Subcutaneous adipose tissue (tissue), 4 donors: ENCODE results near the gene TOP1. TPM values are rescaled to one million over a fixed set of nuclear protein-coding genes. Genes with fewer than 3 reads are reported as not detected.

Experiments used
- total RNA-seq, 4 donors: library from RNA; depleted of rRNA; stranded (reverse); fragments of >200 nt; gene quantifications; one replicate each; pipeline ENCODE4 v1.1.0, GENCODE V29; 2016
- TF ChIP-seq, protein P1 (sequence below): fragments of 450-650 bp; IDR thresholded peaks from one replicate; pipeline ENCODE4 v1.5.1; 2016; ENCODE audit warnings: low read depth, mild to moderate bottlenecking, control low read depth, antibody characterized with exemption, moderate library complexity

Gene TOP1
- total RNA-seq, 4 donors from 2014 or later, result 24.6 to 59.2 (median 31.7) TPM

DNA sequence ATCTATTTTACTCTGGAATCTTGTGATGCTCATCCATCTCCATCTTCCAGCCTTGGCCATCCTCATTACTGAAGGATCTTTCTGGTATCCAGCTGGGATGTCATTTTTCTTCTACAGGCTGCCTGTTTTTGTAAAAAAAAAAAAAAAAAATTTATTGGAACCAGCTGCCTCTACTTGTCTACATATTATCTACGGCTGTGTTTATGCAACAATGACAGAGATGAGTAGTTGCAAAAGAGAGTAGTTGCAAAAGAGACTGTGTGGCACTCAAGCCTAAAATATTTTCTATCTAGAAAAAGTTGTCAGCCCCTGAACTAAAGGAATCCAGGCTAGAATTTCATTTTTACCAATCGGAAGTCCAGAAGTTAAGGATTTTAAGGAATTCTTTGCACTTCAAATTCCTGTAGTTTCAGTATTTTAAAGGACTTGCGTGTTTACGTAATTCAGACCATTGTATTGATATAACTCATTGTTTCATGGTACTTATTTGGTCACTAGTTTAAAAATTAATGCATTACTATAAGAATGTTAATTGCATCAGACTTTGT lies 70.2 kb downstream of the TOP1 start:
- TF ChIP-seq, protein P1, sequence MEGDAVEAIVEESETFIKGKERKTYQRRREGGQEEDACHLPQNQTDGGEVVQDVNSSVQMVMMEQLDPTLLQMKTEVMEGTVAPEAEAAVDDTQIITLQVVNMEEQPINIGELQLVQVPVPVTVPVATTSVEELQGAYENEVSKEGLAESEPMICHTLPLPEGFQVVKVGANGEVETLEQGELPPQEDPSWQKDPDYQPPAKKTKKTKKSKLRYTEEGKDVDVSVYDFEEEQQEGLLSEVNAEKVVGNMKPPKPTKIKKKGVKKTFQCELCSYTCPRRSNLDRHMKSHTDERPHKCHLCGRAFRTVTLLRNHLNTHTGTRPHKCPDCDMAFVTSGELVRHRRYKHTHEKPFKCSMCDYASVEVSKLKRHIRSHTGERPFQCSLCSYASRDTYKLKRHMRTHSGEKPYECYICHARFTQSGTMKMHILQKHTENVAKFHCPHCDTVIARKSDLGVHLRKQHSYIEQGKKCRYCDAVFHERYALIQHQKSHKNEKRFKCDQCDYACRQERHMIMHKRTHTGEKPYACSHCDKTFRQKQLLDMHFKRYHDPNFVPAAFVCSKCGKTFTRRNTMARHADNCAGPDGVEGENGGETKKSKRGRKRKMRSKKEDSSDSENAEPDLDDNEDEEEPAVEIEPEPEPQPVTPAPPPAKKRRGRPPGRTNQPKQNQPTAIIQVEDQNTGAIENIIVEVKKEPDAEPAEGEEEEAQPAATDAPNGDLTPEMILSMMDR, result no peak

DNA sequence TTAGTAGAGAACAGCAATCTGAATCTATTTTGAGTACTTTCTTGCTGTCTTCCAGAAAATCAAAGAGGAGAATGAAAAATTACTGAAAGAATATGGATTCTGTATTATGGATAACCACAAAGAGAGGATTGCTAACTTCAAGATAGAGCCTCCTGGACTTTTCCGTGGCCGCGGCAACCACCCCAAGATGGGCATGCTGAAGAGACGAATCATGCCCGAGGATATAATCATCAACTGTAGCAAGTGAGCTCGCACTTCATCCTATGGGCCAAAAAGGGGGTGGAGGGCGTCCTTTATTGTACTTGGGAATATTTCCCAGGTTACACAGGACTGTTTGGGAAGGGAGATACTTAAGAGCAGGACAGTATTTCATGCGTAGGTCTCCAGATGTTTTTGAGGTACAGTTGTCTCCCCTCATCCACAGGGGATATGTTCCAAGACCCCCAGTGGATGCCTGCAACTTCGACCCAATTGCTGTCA lies 71.4 kb downstream of the TOP1 start:
- TF ChIP-seq, protein P1, result no peak

DNA sequence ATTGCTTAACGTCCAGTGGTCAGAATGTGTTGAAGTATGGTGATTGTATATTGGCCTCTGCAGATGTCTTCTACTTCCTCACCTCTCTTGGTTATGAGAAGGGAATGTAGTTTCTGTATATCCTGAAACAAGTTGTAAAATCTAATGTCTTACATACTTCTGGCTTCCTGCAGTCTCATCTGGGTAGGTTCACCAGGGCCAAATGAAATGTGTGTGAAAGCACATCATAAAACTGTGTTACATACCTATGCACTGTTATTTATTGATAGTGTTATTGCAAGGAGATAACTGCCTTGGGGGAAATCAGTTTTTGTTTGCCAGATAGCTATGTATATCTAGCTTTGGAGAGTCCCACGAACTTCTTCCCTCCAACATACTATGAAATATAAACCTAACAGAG lies 73.0 kb downstream of the TOP1 start:
- TF ChIP-seq, protein P1, result no peak

DNA sequence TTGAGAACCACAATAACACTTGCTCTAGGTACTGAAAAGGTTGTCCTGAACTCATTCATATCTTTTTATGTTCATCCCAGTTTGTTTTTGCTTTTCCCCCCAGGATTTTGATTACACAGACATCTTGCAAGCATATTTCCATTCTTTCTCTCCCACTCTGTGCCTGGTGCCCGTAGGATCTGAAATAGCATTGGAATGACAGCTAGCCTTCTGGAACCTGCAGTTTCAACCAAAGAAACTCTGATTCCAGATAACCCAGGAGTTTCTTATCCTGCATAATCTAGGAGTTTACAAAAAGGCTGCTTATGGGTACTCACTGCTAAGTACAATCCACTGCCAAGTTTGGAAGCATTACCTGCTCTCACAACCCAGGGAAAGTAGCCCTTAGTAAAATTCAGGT lies 79.9 kb downstream of the TOP1 start:
- TF ChIP-seq, protein P1, result no peak

DNA sequence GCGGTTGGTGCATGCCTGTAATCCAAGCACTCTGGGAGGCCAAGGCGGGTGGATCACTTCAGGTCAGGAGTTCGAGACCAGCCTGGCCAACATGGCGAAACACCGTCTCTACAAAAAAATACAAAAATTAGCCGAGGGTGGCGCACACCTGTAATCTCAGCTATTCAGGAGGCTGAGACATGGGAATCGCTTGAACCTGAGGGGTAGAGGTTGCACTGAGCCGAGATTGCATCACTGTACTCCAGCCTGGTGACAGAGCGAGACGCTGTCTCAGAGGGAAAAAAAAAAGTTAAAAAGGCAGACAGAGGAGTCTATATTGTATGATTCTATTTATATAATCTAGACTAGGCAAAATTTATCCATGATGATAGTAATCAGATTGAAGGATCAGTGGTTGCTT lies 81.4 kb downstream of the TOP1 start:
- TF ChIP-seq, protein P1, result no peak

DNA sequence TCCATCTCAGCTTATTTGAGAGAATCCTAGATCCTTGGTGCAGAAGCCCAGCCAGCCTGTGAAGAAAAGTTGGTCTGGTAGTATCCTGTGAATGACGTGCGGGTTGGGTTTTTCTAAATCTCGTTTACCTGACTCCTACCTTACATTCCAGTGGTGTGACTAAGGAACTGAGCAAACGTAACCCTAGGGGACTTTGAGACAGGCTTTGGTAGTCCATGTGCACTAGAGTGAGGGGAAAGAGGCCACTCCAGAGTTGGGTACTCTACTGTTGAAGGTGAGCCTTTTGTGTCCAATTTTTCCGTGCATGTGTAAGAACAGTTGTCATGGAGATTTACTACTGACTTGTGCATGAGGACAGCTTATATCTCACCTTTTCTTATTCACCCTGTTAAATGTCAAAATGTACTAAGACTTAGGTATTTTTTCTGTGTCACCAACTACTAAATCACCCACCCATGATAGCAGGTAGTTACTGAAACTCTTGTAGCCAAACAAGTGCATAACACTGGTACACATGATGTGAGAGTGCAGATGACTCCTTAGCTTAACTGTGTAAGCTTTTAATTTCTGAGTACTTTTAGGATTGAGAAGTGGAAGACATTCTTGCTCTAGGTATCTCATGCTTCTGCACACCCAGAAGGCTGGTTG lies 82.4 kb downstream of the TOP1 start:
- TF ChIP-seq, protein P1, result no peak

DNA sequence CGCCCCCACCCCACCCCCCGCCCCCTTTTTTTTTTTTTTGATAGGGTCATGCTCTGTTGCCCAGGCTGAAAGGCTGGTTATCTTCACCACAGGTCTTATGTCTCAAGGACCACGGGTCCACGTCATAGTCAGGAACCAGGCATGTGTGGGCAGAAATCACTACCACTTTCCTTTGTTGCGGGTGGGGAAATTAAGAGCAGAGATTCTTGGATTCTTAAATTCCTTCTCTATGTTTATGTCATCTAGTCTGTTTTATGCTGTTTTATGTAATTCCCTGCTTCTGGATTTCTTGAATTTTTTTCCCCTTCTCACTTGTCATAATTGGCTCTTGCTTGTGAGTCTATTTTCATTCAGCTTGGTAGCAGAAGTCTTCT lies 82.9 kb downstream of the TOP1 start:
- TF ChIP-seq, protein P1, result no peak
